GM11168 (cell line): ENCODE data around the gene ENKD1.

Experiments
- in situ Hi-C: fragments of 300-500 bp; cut with MboI; formaldehyde crosslinking; loops from one replicate; pipeline ENCODE4 v1.12.0; 2022; ENCODE audit warnings: low sequenced_read_pairs; ENCODE audit not compliant: unreplicated experiment

The ENKD1 gene

GRCh38 chr16:67664258-67664657, 2.3 kb downstream of the ENKD1 start:
- in situ Hi-C loops, result no loop called here

- in situ Hi-C loops, result no loop called here
These were observed 2.7 kb downstream of the ENKD1 start for GRCh38 chr16:67663877-67664222.

- in situ Hi-C loops, result no loop called here
These were observed 3.2 kb downstream of the ENKD1 start for GRCh38 chr16:67663151-67663876.

GRCh38 chr16:67662653-67663010, 3.9 kb downstream of the ENKD1 start:
- in situ Hi-C loops, result no loop called here

- in situ Hi-C loops, result no loop called here
These were observed 4.5 kb downstream of the ENKD1 start for GRCh38 chr16:67661886-67662652.

- in situ Hi-C loops, result no loop called here
These were observed 5.3 kb downstream of the ENKD1 start for GRCh38 chr16:67661101-67661761.

GRCh38 chr16:67660564-67661028, 6.0 kb downstream of the ENKD1 start, which contains the start of gene PARD6A:
Gene PARD6A, plus strand, starts transcription at chr16:67660960. Its CDS starts 79 bp downstream, at chr16:67661039.
- in situ Hi-C loops, result no loop called here

- in situ Hi-C loops, result no loop called here
These were observed 6.6 kb downstream of the ENKD1 start, which contains the start of gene ACD for GRCh38 chr16:67659675-67660563. Gene ACD, minus strand, starts transcription at chr16:67660260. Its CDS starts 40 bp downstream, at chr16:67660220.

- in situ Hi-C loops, result no loop called here
These were observed 7.5 kb downstream of the ENKD1 start for GRCh38 chr16:67658849-67659674.

- in situ Hi-C loops, result no loop called here
These were observed 8.6 kb downstream of the ENKD1 start for GRCh38 chr16:67657751-67658518.

GRCh38 chr16:67657017-67657608, 9.4 kb downstream of the ENKD1 start:
- in situ Hi-C loops, result no loop called here

GRCh38 chr16:67656344-67657016, 10.1 kb downstream of the ENKD1 start:
- in situ Hi-C loops, result no loop called here

- in situ Hi-C loops, result no loop called here
These were observed 11.2 kb downstream of the ENKD1 start for GRCh38 chr16:67655363-67655762.

GRCh38 chr16:67654403-67654911, 12.1 kb downstream of the ENKD1 start:
- in situ Hi-C loops, result no loop called here

- in situ Hi-C loops, result no loop called here
These were observed 12.7 kb downstream of the ENKD1 start for GRCh38 chr16:67653789-67654402.

GRCh38 chr16:67653128-67653788, 13.3 kb downstream of the ENKD1 start:
- in situ Hi-C loops, result no loop called here
